PFSK-1 (cell line): Measurements from ENCODE around the gene ZBTB5.

Source experiments
- POLR2AphosphoS5 ChIP-seq: IDR thresholded peaks from 2 replicates; pipeline ENCODE4 v1.6.1; 2012; ENCODE audit warnings: low read depth, mild to moderate bottlenecking, control low read depth, low read length, moderate library complexity
- REST ChIP-seq, 2 experiments: IDR thresholded peaks; 2 replicates each; pipeline versions ENCODE4 v1.6.1 to v1.8.0; 2011 to 2012; ENCODE audit warnings: low read depth in 2 of 2, low read length in 2 of 2, control low read depth in 1 of 2, inconsistent platforms in 1 of 2, mild to moderate bottlenecking in 1 of 2, moderate library complexity in 1 of 2; ENCODE audit not compliant: insufficient read depth in 1 of 2
- TAF1 ChIP-seq: IDR thresholded peaks from 2 replicates; pipeline ENCODE4 v1.6.1; 2012; ENCODE audit warnings: low read length, control low read depth, borderline replicate concordance; ENCODE audit not compliant: insufficient read depth

GRCh38 chr9:37476930-37477329, 11.7 kb upstream of the ZBTB5 start:
- TF ChIP-seq POLR2AphosphoS5 (no peak), REST (IDR thresholded peaks at IDR 0.05; ENCODE audit: insufficient read depth in 1 of 2, low read depth in 2 of 2, low read length in 2 of 2) (no peak), TAF1 (no peak)
